H1 (cell line): ENCODE data around the gene HMHB1. TPM values are rescaled to one million over a fixed set of nuclear protein-coding genes. Genes with fewer than 3 reads are reported as not detected.

ENCODE experiments used
- CTCF ChIA-PET: fragments of 300-600 bp; sonication (Branson Sonifier 250); formaldehyde crosslinking; loops from one replicate; lab custom pipeline; 2021; ENCODE audit not compliant: partially characterized antibody; lab: Charles Lee
- POLR2A ChIA-PET: fragments of 300-600 bp; sonication (Branson Sonifier 250); formaldehyde crosslinking; loops from one replicate; lab custom pipeline; 2021; ENCODE audit warnings: inconsistent platforms; ENCODE audit not compliant: partially characterized antibody; lab: Charles Lee
- DNase-seq, 2 experiments: peaks; one replicate each; pipeline versions ENCODE4 v3.0.0 to v3.0.0-alpha.2; 2010 to 2022; ENCODE audit warnings: low spot score in 2 of 2, low read depth in 1 of 2, mixed read lengths in 1 of 2
- FAIRE-seq: peaks from 2 replicates; lab custom pipeline; 2011; peaks lifted over from hg19 to GRCh38; lab: Jason Lieb, UNC
- H2AFZ ChIP-seq: 2 replicates; pipeline ENCODE4 v1.8.1; 2012; ENCODE audit warnings: low read length, inconsistent platforms
- H2AK5ac ChIP-seq: 2 replicates; pipeline ENCODE4 v1.6.1; 2013; ENCODE audit warnings: low read depth, low read length
- H2BK120ac ChIP-seq: replicated peaks from 2 replicates; pipeline ENCODE3; 2013; ENCODE audit warnings: low read depth, low read length, inconsistent platforms
- H2BK12ac ChIP-seq: 2 replicates; pipeline ENCODE4 v1.6.1; 2013; ENCODE audit warnings: low read depth, low read length
- H2BK15ac ChIP-seq: 2 replicates; pipeline ENCODE4 v1.6.1; 2013; ENCODE audit warnings: low read length
- H2BK20ac ChIP-seq: 2 replicates; pipeline ENCODE4 v1.6.1; 2013; ENCODE audit warnings: low read length
- H2BK5ac ChIP-seq: 2 replicates; pipeline ENCODE4 v1.6.1; 2013; ENCODE audit warnings: low read depth, low read length
- H3K14ac ChIP-seq: 2 replicates; pipeline ENCODE4 v1.6.1; 2013; ENCODE audit warnings: inconsistent platforms; ENCODE audit not compliant: insufficient read length
- H3K18ac ChIP-seq: 2 replicates; pipeline ENCODE4 v1.6.1; 2013; ENCODE audit warnings: low read length; ENCODE audit errors: extremely low read depth
- H3K23ac ChIP-seq: 2 replicates; pipeline ENCODE4 v1.6.1; 2013; ENCODE audit warnings: inconsistent platforms; ENCODE audit not compliant: insufficient read length
- H3K23me2 ChIP-seq: 2 replicates; pipeline ENCODE4 v1.6.1; 2013; ENCODE audit warnings: low read depth, low read length
- H3K27ac ChIP-seq: 2 replicates; pipeline ENCODE4 v1.6.1; 2011; ENCODE audit warnings: low read depth, low read length, inconsistent platforms
- H3K27me3 ChIP-seq, 4 experiments: replicated peaks in 1 of 4; 1 replicate in 1 of 4; 2 replicates in 3 of 4; pipeline versions ENCODE4 v1.6.1 to v1.8.1; 2011 to 2013; ENCODE audit warnings: low read length in 3 of 4, mild to moderate bottlenecking in 3 of 4, inconsistent platforms in 2 of 4, mixed read lengths in 2 of 4, moderate library complexity in 1 of 4; ENCODE audit not compliant: control insufficient read depth in 3 of 4, insufficient read depth in 3 of 4; ENCODE audit errors: extremely low read depth in 1 of 4
- H3K36me3 ChIP-seq, 4 experiments: 2 replicates each; pipeline versions ENCODE4 v1.6.1 to v1.8.1; 2011 to 2013; ENCODE audit warnings: mild to moderate bottlenecking in 4 of 4, low read length in 3 of 4, moderate library complexity in 2 of 4, control low read depth in 1 of 4, inconsistent platforms in 1 of 4; ENCODE audit not compliant: insufficient read depth in 4 of 4, control insufficient read depth in 2 of 4
- H3K4ac ChIP-seq: replicated peaks from 2 replicates; pipeline ENCODE3; 2013; ENCODE audit warnings: low read length, low read depth, mixed read lengths, inconsistent platforms; ENCODE audit not compliant: insufficient read length
- H3K4me1 ChIP-seq, 4 experiments: replicated peaks in 1 of 4; 1 replicate in 1 of 4; 2 replicates in 3 of 4; pipeline versions ENCODE4 v1.6.1 to v1.8.1; 2011 to 2013; ENCODE audit warnings: low read length in 3 of 4, inconsistent platforms in 2 of 4, mixed read lengths in 1 of 4; ENCODE audit not compliant: insufficient read depth in 4 of 4, control insufficient read depth in 3 of 4
- H3K4me2 ChIP-seq, 2 experiments: 2 replicates each; pipeline versions ENCODE4 v1.6.1 to v1.8.1; 2011 to 2013; ENCODE audit warnings: low read depth in 2 of 2, low read length in 2 of 2, control low read depth in 1 of 2, inconsistent platforms in 1 of 2, mild to moderate bottlenecking in 1 of 2; ENCODE audit not compliant: insufficient read depth in 1 of 2
- H3K4me3 ChIP-seq, 4 experiments: fragments of 200-600, 300-600 bp in 1 of 4; sonication (generic), shearing (Covaris generic), sonication (Bioruptor Twin) in 1 of 4; 2 replicates each; pipeline versions ENCODE4 v1.5.1 to v1.8.1; 2011 to 2016; ENCODE audit warnings: low read length in 4 of 4, low read depth in 3 of 4, control low read depth in 2 of 4, inconsistent platforms in 2 of 4, mild to moderate bottlenecking in 2 of 4, mixed read lengths in 1 of 4, moderate library complexity in 1 of 4; ENCODE audit not compliant: insufficient read depth in 2 of 4; ENCODE audit errors: extremely low read depth in 1 of 4
- H3K56ac ChIP-seq: replicated peaks from 2 replicates; pipeline ENCODE3; 2013; ENCODE audit warnings: low read depth, mild to moderate bottlenecking, mixed read lengths, low read length, inconsistent platforms; ENCODE audit not compliant: insufficient read length
- H3K79me1 ChIP-seq: 2 replicates; pipeline ENCODE4 v1.6.1; 2013; ENCODE audit warnings: low read depth, low read length, control low read depth
- H3K79me2 ChIP-seq, 2 experiments: 2 replicates each; pipeline versions ENCODE4 v1.6.1 to v1.8.1; 2012 to 2013; ENCODE audit warnings: low read length in 2 of 2, mild to moderate bottlenecking in 2 of 2, inconsistent platforms in 1 of 2; ENCODE audit not compliant: insufficient read depth in 2 of 2, control insufficient read depth in 1 of 2
- H3K9ac ChIP-seq, 4 experiments: replicated peaks in 1 of 4; 1 replicate in 1 of 4; 2 replicates in 3 of 4; pipeline versions ENCODE4 v1.6.1 to v1.8.1; 2011 to 2013; ENCODE audit warnings: low read depth in 3 of 4, low read length in 3 of 4, control low read depth in 2 of 4, mild to moderate bottlenecking in 2 of 4, moderate library complexity in 2 of 4, inconsistent platforms in 1 of 4; ENCODE audit errors: extremely low read depth in 1 of 4
- H3K9me3 ChIP-seq, 2 experiments: 2 replicates each; pipeline versions ENCODE4 v1.6.1 to v1.8.1; 2012 to 2013; ENCODE audit warnings: mild to moderate bottlenecking in 2 of 2, moderate library complexity in 2 of 2, control low read depth in 1 of 2, inconsistent platforms in 1 of 2, low read depth in 1 of 2, low read length in 1 of 2, mixed read lengths in 1 of 2; ENCODE audit not compliant: insufficient read depth in 2 of 2
- H4K20me1 ChIP-seq, 2 experiments: replicated peaks in 1 of 2; 2 replicates each; pipeline versions ENCODE3 to v1.8.1; 2011 to 2013; ENCODE audit warnings: inconsistent platforms in 2 of 2, low read length in 2 of 2, mild to moderate bottlenecking in 1 of 2; ENCODE audit not compliant: insufficient read depth in 2 of 2, control insufficient read depth in 1 of 2
- H4K5ac ChIP-seq: 2 replicates; pipeline ENCODE4 v1.6.1; 2013; ENCODE audit warnings: low read length, low read depth, mixed read lengths, inconsistent platforms; ENCODE audit not compliant: insufficient read length
- H4K8ac ChIP-seq: 2 replicates; pipeline ENCODE4 v1.8.0; 2013; ENCODE audit warnings: mild to moderate bottlenecking, moderate library complexity, low read length, inconsistent platforms; ENCODE audit not compliant: insufficient read depth; ENCODE audit errors: extremely low read depth
- H4K91ac ChIP-seq: replicated peaks from 2 replicates; pipeline ENCODE3; 2013; ENCODE audit warnings: low read length, mixed read lengths, inconsistent platforms; ENCODE audit not compliant: insufficient read length
- CBX5 ChIP-seq: fragments of 300-800, 300-1000 bp; sonication (generic); IDR thresholded peaks from 2 replicates; pipeline ENCODE4 v1.7.1; 2016; ENCODE audit warnings: antibody characterized with exemption, low read length, low read depth
- MAFK ChIP-seq: IDR thresholded peaks from 2 replicates; pipeline ENCODE4 v1.6.1; 2012; ENCODE audit warnings: low read depth, mild to moderate bottlenecking, improper control_type of control experiment, low read length
- ZNF274 ChIP-seq: IDR thresholded peaks from 2 replicates; pipeline ENCODE4 v1.7.0; 2012; ENCODE audit warnings: low read length, borderline replicate concordance; ENCODE audit errors: extremely low read depth
- WGBS, 2 experiments: shearing (Covaris generic) in 1 of 2; methylation state at CpG; one replicate each; pipeline versions ENCODE4 v1.1.6 to v1.1.7; 2013 to 2015; ENCODE audit warnings: low lambda C conversion rate in 2 of 2, mixed read lengths in 2 of 2, inconsistent platforms in 1 of 2, low coverage in 1 of 2, missing lambda C conversion rate in 1 of 2; ENCODE audit not compliant: insufficient replicate concordance in 2 of 2, insufficient coverage in 1 of 2, insufficient read length in 1 of 2; ENCODE audit errors: extremely low coverage in 1 of 2, missing lambda C conversion rate in 1 of 2; 5-methylcytosine and 5-hydroxymethylcytosine counted together
- polyA plus RNA-seq, 7 experiments: library from polyadenylated mRNA; depleted of rRNA in 3 of 7; stranded (reverse) in 5 of 7; unstranded in 2 of 7; fragments of >200 nt in 5 of 7; fragments of 200-250 nt in 2 of 7; gene quantifications; 1 replicate in 5 of 7; 2 replicates in 1 of 7; 4 replicates in 1 of 7; pipeline versions ENCODE4 v1.2.1 to v1.2.3, GENCODE V29; 2011 to 2013; ENCODE audit warnings: missing spikeins in 2 of 7, mixed read lengths in 2 of 7
- total RNA-seq: library from RNA; stranded (reverse); fragmentation: NEBNext Ultra II Directional; extraction: Animal tissue kit (Norgen Biotek cat#: 25700); gene quantifications from 2 replicates; pipeline ENCODE4 v1.2.1, GENCODE V29; 2021
- TF ChIP-seq, protein P1 (sequence below): IDR thresholded peaks from 2 replicates; pipeline ENCODE4 v1.6.1; 2012; ENCODE audit warnings: low read length, inconsistent platforms

Gene HMHB1
- total and polyA plus RNA-seq, 2 of the 8 experiments (the other 6 are each of a cell fraction or from before 2014, with no cell fraction given), result not detected

DNA sequence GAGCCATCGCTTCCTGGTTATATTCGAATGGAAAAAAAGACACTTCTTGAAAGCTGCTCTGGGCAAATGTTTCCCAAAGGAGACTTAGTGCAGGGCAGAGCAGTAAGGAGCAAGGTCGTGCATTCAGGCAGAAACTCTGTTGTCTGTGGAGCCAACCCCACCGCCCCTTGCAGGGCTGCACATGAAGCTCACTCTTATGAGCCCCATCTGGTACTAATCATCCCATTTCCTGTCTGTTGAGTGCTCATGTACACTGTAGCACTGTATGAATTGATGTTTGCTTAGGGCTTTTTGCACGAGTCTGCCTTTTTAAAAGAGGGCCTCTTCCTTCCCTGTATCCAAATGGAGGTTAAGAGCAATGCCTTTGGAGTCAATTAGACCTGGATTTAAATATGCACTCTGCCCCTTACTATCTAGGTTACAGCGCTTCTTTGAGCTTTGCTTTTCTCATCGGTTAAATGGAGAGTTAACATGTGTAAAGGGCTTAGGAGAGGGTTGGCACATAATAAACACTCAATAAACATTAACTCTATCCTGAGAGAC, 25.4 kb downstream of the HMHB1 start:
- Histone ChIP-seq H4K91ac (no peak overlapping the region), H3K23ac (no peak overlapping the region), H3K79me2 (no peaks in the 10 kb centered on the region), H3K4me3 (no peak overlapping the region), H3K4me2 (no peak overlapping the region), H3K9ac (no peak overlapping the region), H3K56ac (no peak overlapping the region), H3K4me1 (no peaks in the 10 kb centered on the region), H2AFZ (no peak overlapping the region), H2AK5ac (no peak overlapping the region), H3K18ac (no peak overlapping the region), H2BK20ac (no peak overlapping the region), H3K27me3 (no peaks in the 10 kb centered on the region), H2BK15ac (no peak overlapping the region; the same call in 1 of the 2 replicates), H4K8ac (no peak overlapping the region), H4K20me1 (no peaks in the 10 kb centered on the region), H3K23me2 (no peaks in the 10 kb centered on the region), H3K14ac (no peak overlapping the region), H2BK5ac (no peak overlapping the region), H3K79me1 (no peaks in the 10 kb centered on the region), H2BK12ac (no peak overlapping the region), H3K27ac (no peak overlapping the region), H3K9me3 (no peaks in the 10 kb centered on the region), H4K5ac (no peak overlapping the region), H3K4ac (no peak overlapping the region), H3K36me3 (no peaks in the 10 kb centered on the region), H2BK120ac (no peak overlapping the region)
- 95% methylated on average over 7 of the region's 7 CpGs; no CpG with 5 or more reads in 1 of the 2 experiments for WGBS, 2 experiments
- FAIRE-seq, result no peak
- ChIA-PET POLR2A (no interaction called here), CTCF (interaction anchor here (0.9 to 2.6 kb wide), 6 partner anchors 11 to 310 kb away, joined by 3 to 8 read pairs (median 3); no protein-coding TSS in a partner anchor)
- no peak for DNase-seq
- TF ChIP-seq CBX5 (no peak), MAFK (no peak), ZNF274 (no peak)
- TF ChIP-seq, protein P1, sequence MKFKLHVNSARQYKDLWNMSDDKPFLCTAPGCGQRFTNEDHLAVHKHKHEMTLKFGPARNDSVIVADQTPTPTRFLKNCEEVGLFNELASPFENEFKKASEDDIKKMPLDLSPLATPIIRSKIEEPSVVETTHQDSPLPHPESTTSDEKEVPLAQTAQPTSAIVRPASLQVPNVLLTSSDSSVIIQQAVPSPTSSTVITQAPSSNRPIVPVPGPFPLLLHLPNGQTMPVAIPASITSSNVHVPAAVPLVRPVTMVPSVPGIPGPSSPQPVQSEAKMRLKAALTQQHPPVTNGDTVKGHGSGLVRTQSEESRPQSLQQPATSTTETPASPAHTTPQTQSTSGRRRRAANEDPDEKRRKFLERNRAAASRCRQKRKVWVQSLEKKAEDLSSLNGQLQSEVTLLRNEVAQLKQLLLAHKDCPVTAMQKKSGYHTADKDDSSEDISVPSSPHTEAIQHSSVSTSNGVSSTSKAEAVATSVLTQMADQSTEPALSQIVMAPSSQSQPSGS, result no peak
